ENCODE measurements around the gene SASH1.

DNA sequence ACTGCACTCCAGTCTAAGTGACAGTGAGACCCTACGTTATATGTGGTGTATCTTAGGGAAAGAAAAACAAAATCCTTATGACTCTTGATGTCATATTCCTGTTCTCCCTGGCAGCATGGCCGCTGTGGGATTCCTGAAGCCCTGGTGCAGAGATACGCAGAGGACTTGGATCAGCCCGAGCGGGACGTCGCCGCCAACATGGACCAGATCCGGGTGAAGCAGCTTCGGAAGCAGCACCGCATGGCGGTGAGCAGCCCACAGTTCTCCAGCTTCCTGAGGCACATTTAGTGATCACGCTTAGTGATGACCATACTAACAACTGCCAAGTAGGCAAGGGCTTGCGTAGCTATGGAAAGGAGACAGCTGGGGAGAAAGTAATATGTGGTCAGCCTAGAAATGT lies 203.3 kb downstream of the SASH1 start:
- TF ChIP-seq POLR2AphosphoS5 (IDR thresholded peaks at IDR 0.05) = no peak
- TF ChIP-seq, protein P1, sequence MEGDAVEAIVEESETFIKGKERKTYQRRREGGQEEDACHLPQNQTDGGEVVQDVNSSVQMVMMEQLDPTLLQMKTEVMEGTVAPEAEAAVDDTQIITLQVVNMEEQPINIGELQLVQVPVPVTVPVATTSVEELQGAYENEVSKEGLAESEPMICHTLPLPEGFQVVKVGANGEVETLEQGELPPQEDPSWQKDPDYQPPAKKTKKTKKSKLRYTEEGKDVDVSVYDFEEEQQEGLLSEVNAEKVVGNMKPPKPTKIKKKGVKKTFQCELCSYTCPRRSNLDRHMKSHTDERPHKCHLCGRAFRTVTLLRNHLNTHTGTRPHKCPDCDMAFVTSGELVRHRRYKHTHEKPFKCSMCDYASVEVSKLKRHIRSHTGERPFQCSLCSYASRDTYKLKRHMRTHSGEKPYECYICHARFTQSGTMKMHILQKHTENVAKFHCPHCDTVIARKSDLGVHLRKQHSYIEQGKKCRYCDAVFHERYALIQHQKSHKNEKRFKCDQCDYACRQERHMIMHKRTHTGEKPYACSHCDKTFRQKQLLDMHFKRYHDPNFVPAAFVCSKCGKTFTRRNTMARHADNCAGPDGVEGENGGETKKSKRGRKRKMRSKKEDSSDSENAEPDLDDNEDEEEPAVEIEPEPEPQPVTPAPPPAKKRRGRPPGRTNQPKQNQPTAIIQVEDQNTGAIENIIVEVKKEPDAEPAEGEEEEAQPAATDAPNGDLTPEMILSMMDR (IDR thresholded peaks at IDR 0.05) = no peak
- no peak for TF ChIP-seq POLR2A (IDR thresholded peaks at IDR 0.05)
